HK-2 (cell line): Measurements from ENCODE around the gene GRAMD4.

Experiments
- DNase-seq: peaks from one replicate; pipeline ENCODE4 v3.0.0-alpha.2; 2018; ENCODE audit not compliant: unreplicated experiment

Gene GRAMD4

DNA sequence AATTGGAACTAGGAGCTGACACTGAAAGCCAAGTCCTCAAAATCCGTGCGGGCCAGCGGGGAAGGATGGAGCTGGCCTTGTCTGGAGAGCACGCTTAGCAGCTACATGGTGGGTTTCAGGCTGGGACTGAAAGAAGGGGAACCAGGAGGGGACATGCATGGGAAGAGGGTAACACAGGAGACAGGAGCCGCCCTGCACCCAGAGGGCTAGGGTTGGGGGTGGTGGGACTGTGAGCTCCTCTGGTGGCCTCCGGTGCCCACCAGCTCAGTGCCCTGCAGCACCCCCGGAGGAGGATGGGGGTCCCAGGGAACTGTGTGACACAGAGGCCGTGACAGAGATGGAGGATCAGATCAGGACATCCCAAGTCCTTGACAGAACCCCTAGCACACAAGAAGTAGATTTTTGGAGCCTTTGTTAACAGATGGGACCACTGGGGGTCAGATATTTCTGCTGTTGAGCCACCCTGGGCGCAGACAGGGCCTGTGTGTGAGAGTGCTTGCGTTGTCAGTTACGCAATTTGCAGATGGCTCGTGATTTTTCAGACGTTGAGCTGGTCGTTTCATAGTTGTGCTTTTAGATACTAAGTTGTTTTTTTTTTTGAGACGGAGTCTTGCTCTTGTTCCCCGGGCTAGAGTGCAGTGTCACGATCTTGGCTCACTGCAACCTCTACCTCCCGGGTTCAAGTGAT is 21.3 kb upstream of the GRAMD4 start:
- no peak for DNase-seq

DNA sequence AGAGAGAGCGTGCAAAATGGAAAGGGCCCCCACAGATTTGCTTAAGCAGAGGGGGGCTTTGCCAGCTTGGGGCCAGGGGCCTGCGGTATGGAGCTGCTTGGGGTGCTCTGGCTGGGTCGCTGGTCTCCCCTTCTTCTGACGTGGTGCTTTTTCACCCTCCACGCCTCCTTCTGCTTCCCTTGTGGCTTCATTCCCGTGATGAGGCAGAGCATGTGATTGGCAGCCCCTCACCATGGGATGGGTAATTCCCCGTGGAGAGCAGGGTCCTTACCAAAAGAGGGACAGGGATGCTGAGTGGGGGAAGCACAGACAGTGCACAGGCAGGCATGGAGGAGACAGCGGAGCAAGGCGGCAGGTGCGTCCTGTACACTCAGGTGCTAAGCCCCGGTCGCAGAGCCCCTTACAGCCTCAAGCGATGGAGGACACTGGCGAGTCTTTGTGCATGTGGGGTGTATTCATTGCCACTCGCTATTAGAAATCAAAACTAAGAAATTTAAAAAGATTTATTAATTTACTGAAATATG is 19.9 kb upstream of the GRAMD4 start:
- DNase-seq = no peak

DNA sequence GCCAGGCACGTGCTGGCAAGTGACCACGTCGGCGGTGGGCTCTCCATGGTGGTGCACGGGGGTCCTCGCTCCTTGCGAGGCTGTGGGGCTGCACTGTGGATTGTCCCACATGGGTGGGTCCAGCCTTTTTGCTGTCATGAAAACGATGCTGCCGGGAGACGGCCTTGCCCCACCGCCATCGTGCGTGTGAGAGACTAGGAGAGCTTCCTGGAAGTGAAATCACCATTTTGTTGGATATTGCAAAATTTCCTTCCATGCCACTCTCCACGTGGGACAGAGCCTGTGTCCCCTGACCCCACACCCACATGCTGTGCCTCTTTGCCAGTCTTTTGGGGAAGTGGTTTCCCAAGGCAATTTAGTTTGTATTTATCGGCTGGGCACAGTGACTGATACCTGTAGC is 18.2 kb upstream of the GRAMD4 start:
- no peak for DNase-seq

DNA sequence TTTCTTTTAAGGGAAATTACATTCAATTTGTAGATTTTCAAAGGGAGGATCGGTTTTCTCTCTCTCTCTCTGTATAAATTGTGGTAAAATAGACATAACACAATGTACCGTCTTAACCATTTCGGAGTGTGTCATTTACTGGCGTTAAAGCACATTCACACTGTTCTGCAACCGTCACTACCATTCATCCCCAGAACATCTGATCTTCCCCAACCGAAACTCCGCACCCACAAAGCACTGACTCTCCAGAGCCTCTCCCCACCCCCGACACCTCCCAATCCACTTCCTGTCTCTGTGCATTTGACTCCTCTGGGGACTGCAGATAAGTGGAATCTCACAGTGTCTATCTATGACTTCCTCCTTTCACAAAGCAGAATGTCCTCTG is 15.9 kb upstream of the GRAMD4 start:
- no peak for DNase-seq

- no peak for DNase-seq
Measured at GRCh38 chr22:46605117-46605516, 15.1 kb upstream of the GRAMD4 start.

- no peak for DNase-seq
Measured at GRCh38 chr22:46606886-46607285, 13.3 kb upstream of the GRAMD4 start.

DNA sequence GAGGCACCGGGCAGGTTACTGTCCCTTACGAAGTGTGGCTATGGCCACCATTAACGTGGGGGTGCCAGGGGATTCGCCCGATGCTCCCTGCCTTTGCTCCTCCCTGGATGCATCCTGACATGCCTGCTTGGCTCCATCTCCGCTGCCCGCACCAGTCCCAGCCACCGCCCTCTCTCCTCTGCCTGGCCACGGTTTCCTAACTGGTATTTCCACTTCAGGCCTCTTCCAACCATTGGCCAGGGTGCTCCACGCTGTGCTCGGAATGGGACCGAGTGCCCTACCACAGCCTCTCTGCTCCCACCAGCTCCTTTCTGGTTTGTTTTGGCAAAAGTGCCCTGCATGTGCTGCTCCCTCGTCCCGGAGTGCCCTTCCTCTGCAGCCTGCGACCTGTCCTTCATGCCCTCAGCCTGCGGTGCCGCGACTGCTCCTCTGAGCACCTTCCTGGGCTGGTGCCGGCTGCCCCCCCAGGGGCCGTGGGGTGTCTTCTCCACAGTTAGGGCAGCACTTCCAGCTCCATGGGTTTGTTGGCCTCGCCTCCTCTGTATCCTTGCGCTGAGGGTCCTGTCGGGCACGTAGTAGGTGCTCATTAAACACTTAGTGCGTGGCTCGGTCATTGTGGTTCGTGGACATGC is 12.6 kb upstream of the GRAMD4 start:
- DNase-seq = no peak

DNA sequence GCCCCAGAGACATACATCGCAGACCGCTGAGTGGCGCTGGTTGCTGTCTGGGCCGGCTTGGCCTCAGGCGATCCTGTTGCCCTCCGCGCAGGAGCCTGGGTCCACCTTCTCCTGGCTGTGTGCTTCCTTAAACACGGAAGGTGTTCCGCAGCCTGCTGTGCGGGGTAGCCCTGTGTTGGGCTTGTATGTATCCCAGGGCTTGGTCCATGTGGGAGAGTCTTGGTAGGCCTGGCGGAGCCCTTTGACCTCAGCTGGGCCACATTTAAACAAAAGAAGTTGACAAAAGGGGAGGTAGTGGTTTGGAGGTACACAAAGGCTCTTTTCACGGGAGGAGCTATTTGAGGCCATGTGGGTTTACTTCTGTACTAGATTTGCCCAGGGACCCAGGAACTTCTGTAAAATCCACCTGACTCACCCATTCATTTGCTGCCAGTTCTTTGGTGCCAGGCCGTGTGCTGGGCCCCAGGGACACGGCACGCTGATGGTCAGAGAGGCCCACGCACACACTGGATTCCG is 11.0 kb upstream of the GRAMD4 start:
- no peak for DNase-seq

DNA sequence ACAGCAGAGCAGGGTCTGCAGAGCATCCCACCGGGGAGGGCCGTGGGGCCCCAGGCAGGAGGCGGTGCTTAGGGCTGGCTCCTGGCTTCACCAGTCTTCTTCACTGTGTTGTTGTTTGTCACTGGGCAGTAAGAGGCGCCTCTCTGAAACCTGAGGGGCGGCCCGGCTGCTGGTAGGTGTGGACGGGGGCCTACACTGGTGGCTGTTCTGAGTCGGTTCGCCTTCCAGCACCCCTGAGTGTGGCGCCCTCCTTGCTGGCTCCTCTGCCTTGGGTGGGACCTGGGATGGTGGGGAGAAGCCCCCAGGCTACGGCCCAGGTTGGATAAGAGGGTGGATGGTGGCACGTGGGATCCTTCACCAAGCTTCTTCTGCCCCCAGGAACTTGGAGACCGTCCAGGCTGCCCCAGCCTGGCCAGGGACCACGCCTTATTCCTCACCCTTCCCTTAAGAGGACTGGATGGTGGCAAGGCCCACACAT is 10.4 kb upstream of the GRAMD4 start:
- no peak for DNase-seq

GRCh38 chr22:46610356-46610755 is 9.8 kb upstream of the GRAMD4 start:
- no peak for DNase-seq

- no peak for DNase-seq
Measured at GRCh38 chr22:46611189-46611588, 9.0 kb upstream of the GRAMD4 start.

DNA sequence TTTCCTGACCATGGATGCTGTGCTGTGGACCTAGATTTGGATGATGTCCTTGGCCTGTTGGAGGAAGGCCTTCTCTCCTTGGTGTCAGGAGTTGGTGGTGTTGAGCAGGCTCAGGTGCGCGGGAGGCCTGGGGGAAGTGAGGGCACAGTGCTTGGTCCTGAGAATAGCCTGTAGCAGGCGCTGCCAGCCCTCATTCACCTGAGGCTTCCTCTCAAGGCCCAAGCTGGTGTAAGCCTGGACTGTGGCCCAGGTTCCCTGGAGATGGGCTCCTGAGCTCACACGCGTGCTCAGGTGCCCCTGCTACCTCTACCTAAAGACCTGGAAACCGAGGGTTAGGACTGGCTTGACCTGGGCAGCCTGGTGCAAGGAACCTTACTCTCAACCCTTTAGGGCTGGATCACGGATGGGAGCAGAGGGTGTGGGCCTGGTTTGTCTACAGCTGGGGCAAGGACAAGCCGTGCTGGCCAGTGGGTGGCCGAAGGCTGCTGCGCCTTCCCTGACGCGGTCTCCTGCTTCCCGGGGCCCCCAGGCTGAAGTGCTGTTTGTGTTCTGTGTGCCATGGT is 7.8 kb upstream of the GRAMD4 start:
- DNase-seq = no peak

- no peak for DNase-seq
Measured at GRCh38 chr22:46612904-46613605, 7.1 kb upstream of the GRAMD4 start.

DNA sequence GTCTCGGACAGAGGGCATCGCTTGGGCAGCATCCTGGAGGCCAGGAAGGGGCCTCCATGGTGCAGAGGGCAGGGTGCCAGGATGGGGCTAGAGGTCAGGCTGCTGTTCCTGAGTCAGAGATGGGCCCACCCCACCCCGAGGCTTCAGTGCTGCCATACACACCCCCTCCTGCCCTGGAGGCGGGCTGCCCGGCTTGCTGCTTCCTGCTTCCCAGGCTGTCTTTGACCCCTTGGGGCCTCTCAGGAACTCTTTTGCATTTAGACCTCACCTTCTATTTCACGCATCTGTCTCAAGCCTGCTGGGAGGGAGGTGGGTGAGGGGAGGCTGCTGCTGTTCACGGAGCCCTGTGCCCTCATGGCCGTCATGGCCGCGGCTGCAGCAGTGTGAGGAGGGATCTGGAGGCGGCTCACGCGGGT is 6.6 kb upstream of the GRAMD4 start:
- DNase-seq = no peak

DNA sequence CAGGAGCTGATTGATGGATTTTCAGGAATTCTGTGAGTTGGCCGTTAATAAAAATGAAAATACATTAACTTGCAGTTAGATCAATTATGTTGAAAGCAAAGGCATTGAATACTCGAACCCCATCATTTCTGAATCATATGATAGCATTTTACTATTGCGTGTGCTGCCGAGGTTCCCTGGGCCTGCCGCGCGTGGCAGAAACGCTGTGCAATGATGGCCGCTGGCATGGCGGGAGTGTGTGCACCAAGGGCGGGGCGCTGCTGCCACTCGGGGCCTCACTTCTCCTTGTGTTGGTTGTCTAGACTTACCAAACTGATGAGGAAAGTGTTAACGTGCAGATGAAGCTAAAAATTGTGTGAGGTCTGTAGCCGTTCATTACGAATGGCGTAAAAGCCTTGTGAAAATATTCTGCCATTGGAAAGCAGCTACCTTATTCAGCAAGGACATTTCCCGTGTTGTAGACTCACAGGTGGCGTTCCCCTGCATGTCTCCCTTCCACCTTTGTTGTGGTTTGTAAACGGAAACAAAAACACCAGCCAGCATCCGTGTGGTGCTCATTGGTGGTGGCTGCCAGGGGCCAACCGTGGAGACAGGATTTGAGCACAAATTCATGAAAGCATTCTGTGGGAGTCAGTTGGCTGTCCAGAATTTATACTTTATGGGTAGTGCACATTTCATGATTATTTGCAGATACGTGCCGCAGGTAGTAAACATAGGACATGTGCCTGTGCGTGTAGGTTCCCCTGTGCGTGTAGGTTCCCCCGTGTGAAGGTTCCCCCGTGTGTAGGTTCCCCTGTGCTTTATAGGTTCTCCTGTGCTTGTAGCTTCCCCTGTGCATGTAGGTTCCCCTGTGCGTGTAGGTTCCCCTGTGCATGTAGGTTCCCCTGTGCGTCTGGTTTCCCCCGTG is 5.9 kb upstream of the GRAMD4 start:
- no peak for DNase-seq

- DNase-seq = peak; percentile 18
Measured at GRCh38 chr22:46617207-46617985, 2.8 kb upstream of the GRAMD4 start.

DNA sequence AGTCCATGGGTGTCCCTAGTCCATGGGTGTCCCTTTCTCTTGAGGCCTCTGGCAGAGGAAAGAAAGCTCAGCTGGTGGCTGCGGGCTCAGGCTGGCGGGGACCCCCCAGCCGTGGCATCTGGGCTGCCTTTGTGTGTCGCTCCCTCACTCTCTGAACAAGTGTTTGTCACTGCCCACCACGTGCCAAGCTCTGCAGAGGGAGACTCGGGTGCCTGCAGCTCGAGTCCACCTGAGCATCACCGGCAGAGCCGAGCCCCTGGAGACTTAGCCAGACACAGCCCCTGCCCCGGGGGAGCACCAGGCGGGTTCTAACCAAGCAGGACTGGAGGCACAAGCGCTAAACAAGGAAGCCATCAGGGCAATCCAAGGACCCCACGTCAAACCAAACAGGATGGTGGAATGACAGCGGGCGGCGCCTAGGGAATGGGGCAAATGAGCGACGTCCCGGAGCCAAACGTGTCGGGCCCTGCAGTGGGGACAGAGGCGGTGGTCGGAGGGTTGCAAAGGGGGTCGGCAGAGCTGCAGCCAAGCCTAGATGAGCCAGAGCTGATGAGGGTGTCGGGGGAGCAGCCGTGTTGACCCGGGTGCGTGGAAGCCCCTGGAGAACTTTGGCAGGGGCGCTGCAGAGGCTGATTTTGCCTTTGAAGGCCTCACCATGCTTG is 2.1 kb upstream of the GRAMD4 start:
- DNase-seq = no peak

DNA sequence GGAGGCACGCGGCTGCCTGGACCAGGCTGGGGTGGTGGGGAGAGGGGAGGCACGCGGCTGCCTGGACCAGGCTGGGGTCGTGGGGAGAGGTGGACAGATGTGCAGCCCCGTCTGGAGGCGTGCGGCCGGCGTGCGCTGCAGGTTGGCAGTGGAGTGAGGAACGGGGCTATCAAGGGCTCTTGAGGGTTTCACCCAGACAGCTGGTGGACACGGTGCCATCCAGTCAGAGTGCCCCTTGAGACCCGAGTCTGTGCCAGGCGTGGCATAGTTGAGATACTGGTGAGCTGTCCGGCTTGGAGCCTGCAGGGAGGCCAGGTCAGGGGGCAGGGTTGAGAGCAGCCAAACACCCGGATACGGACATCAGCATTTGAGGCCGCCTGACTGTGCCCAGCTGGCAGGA is 1.5 kb upstream of the GRAMD4 start:
- DNase-seq = no peak

- no peak for DNase-seq
Measured at GRCh38 chr22:46619240-46619829, 851 bp upstream of the GRAMD4 start.
